ENCODE data around the gene ZNF446.
"Not testable (repeated sequence)": the region's sequence is repeated elsewhere in the genome, so short reads cannot be mapped to it uniquely, and the experiment has no call there.

ZNF446 gene

DNA sequence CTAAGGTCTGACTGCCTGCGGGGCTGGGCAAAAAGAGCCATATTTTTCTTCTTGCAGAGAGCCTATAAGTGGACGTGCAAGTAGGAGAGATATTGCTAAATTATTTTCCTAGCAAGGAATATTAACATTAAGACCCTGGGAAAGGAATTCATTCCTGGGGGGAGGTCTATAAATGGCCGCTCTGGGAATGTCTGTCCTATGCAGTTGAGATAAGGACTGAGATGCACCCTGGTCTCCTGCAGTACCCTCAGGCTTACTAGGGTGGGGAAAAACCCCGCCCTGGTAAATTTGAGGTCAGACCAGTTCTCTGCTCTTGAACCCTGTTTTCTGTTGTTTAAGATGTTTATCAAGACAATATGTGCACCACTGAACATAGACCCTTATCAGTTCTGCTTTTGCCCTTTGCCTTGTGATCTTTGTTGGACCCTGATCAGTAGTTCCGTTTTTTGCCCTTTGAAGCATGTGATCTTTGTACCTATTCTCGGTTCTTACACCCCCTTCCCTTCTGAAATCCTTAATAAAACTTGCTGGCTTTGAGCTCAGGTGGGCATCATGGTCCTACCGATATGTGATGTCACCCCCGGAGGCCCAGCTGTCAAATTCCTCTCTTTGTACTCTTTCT, 31.6 kb downstream of the ZNF446 start:
- not testable (repeated sequence) for DNase-seq

DNA sequence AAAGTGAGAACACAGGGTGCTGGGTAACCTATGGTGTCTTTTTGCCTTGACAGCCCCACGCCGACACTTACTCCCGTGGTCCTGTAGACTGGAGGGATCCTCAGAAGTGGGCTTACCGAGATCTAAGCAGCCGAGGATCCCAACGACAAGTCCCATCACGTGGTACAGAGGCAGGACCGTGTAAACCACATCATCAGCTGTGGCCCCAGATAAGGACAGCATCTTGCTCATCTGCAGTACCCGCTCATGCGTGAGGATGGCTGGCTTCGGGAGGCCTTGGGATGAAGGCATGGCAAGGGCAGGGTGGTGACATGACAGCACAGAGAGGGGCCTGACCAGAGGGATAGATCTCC, 33.6 kb downstream of the ZNF446 start:
- DNase-seq, result no peak

DNA sequence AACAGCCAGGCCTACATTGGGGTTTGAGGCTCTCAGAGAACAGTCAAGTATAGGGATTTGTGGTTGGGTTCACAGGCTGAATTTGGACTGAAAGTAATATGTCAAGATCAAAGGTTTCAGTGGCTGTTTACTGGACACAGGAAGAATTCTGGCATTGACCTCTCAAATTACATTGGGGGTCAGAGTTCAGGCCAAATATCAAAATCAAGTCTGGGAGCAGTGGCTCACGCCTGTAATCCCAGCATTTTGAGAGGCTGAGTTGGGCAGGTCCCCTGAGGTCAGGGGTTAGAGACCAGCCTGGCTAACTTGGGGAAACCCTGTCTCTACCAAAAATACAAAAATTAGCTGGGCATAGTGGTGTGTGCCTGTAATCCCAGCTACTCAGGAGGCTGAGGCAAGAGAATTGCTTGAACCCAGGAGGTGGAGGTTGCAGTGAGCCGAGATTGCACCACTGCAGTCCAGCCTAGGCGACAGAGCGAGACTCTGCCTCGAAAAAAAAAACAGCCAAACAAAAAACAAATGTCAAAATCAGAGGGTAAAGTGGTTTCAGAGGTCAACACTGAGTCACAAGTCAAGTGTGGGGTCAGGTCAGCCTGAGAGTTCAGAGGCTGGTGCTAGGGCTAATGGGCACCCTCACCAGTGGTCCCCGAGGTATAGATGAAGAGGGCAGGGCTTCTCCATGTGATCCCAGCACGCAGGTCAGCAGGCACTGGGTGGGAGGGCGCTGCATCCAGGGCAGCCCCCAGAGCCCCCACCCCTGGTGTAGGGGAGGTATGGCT, 34.1 kb downstream of the ZNF446 start:
- no peak for DNase-seq

DNA sequence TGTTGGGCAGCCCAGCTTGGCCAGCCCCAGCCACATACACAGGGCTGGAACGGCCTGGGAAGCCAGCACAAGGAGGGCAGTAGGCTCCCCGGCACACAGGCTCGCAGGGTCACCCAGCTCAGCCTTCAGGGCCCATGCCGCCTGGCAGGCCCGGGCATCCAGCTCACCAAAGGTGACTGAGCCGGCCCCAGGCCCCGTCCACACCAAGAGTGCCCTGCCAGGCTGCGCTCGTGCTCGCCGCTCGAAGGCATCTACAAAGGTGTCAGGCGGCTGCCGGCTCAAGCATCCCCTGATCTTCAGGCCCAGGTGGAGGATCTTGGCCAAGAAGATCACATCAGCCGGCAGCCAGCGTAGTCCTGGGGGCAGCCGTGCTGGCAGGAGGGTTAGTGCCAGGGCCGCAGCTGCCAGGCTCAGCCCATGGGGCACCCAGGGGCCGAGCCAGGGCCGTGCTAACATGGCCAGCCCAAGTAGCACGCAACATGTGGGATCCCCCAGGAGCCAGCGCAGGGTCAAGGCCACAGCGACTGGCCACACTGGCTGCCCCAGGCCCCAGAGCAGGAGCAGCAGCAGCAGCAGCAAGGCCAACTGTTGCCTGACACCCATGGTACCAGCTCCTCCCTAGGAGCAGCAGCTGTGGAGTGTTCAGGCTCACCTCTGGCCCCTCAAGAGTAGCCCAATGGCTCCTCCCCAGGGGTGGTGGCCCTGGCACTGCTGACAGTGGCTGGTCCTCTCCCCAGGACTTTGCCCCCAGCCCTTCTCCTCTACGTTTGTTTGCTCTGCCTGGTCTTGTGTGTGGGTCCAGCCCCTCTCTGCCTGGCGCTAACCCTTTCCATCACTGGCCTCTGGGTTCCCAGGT, 35.4 kb downstream of the ZNF446 start, which contains the start of gene SLC27A5:
SLC27A5 (minus strand) TSS at position 640 of the 856 bp plus-strand sequence; CDS start at position 603, 37 bp downstream.
- DNase-seq, result no peak

DNA sequence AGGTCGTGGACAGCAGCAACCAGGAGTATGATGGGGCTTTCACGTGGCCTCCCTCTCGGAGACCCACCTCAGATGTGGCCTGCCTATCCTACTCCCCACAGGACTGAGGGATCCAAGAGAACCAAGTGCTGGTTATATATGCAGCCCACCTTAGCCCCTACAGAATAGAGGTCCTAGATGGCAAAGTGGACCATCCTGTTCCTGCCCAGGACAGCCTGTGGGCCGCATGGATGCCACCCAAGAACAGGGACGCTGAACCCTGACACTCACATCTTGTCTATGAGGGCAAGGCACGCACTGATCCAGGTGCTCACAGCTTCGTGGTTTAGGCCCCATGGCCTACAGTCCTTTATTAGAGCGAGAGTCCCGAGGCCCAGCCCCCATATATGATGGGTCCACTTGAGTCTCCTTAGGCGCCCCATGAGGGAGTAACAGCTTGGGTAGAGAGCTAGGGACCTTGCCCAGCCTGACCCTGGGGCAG, 37.1 kb downstream of the ZNF446 start:
- DNase-seq, result no peak

DNA sequence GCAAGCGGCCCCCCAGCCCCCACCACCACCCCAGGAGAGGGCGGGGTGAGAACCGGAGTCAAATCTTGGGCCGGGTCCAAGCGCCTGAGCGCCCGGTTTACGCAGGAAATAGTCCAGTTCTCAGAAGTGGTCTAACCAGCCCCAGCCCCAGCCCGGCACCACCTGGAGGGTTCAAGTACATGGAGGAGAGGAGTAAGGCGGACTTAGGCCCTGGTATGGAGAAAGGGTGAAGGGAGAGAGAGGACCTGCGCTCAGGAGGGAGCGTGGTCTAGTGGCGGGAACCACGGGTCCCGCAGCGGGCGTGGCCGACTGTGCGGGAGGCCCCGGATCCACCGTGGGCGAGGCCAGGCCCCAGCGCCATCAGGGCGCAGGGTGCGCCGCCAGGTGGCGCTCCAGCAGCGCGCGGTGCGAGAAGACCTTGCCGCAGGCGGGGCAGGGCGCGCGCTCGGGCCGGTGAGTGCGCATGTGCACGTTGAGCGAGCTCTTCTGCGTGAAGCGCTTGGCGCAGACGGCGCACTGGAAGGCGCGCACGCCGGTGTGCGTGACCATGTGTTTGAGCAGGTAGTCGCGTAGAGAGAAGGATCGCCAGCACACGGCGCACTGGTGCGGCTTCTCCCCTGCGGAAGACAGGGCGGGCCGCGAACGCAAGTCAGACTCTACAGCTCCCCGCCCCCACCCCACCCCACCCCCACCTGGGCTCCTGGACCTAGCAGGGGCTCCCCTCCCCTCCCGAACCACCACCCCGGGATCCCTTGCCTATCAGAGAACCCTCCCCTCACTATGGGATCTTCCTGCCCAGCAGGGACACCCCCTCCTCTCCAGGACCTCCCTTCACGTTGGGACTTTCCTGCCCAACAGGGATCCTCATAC, 37.8 kb downstream of the ZNF446 start:
- DNase-seq, result peak; percentile 94

DNA sequence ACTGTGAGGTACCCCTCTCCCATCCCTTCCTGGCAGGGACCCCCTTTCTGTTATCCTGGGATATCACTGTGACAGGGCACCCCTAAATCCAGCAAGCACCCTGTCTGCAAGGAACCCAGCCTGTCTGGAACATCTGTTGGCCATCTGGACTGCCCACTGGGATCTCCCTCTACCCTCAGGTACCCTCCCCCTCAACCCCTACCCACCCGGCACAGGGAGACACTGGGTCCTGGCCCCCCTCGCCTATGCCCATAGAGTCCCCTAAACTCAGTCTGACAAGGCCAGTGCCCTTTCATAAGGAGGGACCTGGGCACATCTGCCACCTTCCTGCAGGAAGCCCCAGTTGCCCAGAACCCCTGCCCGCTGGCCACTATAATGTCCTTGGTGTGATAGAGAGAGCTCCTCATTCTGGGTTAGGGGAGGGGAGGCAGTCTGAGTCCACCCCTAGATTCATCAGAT, 38.4 kb downstream of the ZNF446 start:
- DNase-seq, result no peak

DNA sequence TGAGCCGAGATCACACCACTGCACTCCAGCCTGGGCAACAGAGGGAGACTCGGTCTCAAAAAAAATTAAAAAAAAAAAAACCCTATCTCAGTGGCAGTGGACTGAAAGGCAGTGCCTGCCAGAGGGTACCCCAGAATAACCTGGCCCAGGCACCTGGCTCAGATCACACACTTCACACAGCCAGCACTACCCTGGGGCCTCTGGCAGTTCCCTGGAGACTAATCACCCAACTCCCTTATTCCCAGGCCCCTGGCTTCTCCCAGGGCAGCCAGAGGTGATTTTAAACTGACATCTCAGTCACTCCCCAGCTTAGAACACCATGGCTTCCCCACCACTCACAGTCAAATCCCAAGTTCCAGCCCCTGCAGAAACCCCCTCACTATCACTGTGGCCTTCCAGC, 39.1 kb downstream of the ZNF446 start:
- no peak for DNase-seq

DNA sequence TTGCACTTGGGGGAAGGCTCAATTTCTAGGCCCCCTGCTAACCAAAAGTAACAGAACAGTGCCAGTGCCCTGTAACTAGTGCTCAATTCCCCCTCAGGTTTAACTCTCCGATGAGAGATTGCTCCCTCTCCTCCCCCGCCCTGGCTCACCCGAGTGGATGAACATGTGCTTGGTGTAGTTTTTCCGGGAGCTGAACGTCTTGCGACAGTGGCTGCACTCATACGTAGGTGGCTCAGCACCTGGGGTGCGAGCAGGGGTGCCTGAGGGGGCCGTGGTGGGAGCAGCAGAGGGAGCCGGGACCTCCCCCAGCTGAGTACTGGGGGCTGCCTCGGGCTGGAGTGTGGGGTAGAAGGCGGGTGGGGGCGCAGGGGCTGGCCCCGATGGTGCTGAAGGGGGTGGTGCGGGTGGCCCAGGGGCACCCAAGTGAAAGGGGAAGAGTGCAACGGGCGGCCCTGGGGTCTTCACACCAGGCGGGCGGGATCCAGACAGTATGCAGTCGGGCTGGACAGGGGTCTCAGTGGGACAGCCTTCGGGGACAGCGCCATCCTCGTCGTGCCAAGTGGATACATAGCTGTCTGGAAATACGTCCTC, 40.2 kb downstream of the ZNF446 start:
- DNase-seq, result no peak

DNA sequence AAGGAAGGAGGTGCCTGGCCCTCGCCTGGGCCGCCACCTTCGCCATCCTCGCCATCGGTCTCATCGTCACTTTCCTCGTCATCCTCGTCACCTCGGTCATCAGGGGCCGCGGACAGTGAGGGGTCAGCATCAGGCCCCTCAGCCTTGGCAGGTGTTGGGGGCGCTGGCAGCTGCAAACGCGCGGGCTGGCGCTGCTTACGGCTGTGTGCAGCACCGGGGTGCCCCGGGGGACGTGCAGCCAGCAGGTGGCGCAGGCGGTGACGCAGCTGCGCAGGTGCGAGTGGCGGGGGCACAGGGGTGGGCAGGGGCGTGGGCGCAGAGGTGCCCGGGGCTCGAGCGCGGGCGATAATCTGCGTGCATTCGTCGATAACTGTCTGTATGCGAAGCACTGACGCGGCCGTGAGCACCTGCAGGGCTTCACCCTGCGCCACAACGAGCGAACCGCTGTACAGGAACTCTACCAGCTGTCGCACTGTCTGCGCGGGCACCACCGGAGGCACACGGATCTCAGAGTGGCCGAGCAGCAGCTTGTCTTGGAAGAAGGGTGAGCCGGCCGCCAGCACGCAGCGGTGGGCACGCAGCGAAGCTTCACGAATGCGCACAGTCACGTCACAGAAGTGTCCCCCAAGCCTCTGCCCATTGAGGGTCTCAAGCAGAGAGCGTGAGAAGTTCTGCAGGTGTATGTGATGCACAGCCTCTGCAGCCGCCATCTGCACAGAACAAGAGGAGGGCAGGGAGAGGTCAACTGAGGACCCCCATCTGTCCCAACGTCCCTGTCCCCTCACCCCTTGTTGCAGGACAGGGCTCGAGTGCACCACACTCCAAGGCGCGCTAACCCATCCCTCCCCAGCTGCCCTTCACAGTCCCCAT, 41.0 kb downstream of the ZNF446 start:
- DNase-seq, result no peak

DNA sequence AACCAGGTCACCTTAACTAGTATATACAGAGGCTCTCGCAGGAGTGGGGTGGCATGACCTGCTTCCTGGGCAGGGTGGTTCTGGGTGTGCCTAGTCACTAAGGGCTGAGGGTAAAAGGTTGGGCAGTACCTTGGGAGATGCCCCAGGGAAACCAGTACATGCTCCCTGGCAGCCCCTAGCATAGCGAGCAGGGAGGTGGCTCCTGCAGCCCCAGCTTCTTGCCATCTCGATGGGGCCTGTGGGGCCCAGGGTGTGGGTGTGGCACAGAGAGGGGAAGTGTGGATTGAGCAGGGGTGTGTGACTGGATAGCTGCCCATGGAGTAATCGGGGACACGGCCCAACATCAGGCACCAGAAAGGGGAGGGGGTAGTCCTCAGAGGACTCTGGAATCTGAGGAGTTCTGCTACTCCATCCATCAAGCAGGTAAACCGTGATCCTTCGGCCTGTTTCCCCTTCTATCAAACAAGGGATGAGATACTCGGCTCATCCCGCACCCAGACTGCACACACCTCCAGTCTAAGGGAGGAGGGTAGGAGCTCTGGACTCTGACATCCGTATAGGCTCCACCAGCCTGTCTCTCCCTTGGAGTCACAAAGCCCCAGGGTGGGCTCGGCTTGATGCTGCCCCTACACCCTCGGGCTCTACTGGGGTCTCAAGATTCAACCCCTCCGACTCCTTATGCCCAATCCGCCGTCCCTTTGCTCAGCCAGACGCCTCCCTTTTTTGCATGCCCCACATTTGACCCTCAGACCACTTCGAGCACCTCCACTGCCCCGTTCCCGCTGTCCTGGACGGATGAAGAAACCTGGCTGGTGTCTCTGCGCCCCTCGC, 42.3 kb downstream of the ZNF446 start:
- no peak for DNase-seq

DNA sequence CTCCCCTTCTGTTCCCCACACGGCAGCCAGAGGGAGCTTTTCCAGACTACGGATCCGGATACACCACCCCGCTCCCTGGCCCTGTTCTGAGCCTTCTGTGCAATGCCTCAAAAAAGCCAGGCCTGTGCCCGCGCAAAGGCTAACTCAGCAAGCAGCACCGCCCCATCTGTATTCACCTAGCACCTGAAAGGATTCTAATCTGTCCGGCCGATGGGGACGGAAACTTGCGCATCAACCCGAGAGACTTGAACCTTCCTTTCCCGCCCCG, 42.9 kb downstream of the ZNF446 start:
- DNase-seq, result peak; percentile 62

DNA sequence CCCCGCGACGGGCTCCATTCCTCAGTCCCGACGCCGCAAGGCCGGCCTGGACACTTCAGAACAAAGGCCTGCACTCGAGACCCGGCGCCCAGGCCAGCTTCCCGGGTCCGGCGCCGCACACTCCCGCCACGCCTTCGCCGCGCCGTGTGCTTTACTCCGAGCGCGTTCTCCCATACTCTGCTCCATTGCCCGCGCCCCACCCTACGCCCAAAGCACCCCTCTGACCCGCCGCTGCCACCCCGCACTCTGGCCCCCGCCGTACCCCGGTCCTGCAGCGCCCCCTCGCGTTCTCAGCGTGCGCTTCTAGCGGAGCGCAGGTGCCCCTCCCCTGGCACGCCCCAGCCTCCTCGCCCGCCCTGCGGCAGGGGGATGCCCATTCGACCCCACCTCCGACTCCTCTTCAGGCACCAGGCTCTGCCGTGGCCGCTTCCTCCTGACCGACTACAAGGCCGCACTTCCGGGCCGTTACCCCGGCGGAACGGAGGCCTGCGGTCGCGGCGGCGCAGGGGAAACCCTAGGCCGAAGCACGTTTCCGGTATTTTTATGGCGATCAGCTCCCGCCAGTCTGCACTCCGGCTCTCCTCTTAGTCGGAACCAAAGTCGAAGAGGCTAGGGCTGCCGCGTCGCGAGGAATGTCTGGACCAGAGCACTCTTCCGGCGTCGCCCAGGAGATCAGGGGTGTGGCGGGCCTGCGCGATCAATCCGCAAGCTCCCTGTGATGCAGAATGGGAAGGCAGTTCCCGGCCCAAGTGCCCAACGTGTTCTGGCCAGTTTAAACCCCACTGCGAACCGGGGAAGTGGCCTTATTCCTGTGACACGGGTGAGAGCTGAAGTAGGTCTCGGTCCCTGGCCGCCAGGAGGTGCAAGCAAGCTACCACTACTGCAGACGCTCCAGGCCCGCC, 43.5 kb downstream of the ZNF446 start, which contains the start of gene ZBTB45:
ZBTB45 (minus strand) TSS at position 456 of the 902 bp plus-strand sequence. CDS start 2,137 bp downstream, outside the sequence.
- peak; percentile 89 for DNase-seq

DNA sequence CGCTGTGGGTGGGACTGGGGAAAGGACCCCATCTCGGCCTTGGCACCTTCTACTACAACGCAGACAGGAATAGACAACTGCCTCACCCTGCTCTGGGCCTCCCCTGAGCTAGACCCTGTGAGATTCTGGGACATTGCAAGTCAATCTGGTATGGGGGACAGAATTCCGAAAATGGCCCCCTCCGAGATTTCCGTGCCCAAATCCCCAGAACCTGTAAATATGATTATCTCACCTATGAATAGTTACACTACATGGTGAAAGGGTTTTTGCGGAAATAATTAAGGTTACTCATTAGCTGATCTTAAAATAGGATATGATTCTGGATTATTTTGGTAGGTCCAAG, 44.1 kb downstream of the ZNF446 start:
- no peak for DNase-seq

DNA sequence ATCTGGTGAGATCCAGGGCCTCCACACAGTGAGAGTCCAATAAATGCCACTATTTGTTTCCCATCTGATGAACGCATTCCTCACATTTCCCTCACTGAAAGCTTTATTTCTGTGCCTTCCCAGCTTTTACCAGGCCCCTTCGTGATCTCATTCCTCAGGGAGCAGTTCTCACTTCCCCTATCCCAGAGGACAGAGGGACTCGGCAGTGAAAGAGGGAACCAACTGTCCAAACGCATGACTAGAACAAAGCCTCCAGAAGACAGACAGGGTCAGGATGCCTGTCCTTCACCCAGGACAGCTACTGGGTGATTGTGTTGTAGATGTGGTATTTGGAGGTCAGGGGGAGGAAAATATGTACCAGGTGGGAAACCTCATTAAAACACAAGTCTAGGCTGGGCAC, 45.5 kb downstream of the ZNF446 start:
- no peak for DNase-seq

DNA sequence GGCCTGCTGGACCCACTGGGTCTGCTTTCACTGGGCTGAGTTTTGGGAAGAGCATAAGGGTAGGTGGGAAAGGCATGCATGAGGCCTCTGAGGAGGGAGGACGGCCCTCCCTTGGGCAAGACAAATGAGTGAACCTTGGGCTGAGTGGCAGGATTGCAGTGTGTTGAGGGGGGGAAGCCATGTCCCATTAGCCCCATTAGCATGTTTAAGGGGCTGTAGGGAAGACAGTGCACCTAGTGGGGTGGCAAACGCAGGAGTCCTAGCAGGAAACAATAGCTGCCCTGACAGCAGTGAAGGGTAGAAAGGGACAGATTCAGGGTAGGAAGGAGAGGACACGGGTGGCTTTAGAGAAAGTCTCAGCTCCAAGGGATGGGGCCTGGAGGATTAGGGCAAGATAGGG, 46.6 kb downstream of the ZNF446 start:
- no peak for DNase-seq

DNA sequence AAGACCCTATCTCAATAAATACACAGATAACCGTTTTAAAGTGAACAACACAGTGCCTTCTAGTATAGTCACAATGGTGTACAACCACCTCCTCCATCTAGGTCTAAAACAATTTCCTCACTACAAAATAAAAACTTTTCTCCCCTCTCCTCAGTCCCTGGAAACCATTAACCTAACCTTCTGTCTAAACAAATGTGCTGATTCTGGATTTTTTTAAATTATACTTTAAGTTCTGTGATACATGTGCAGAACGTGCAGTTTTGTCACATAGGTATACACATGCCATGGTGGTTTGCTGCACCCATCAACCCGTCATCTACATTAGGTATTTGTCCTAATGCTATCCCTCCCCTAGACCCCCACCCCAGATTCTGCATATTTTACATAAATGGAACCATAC, 53.3 kb downstream of the ZNF446 start:
- DNase-seq, result no peak

Measured in activated T-cell treated with anti-CD3 and anti-CD28 coated beads, Interleukin-2, amount 50 U/mL, for 1 hour (primary cell).